HT-29 (cell line): ENCODE measurements around the gene CREB3L4. TPM values are rescaled to one million over a fixed set of nuclear protein-coding genes. Genes with fewer than 3 reads are reported as not detected.
A peak's percentile ranks its signal among the peaks of the same experiment; 100 is the strongest.
"Not testable (repeated sequence)": the region's sequence is repeated elsewhere in the genome, so short reads cannot be mapped to it uniquely, and the experiment has no call there.

Experiments used
- DNase-seq: peaks from one replicate; pipeline ENCODE4 v3.0.0-alpha.2; 2015; ENCODE audit warnings: low spot score
- total RNA-seq: library from RNA; depleted of rRNA; stranded (reverse); fragments of >200 nt; shearing (Covaris generic); gene quantifications from 2 replicates; pipeline ENCODE4 v1.2.3, GENCODE V29; 2014

The CREB3L4 gene
- total RNA-seq, 1 experiment from 2014 or later = 23.2 TPM

DNA sequence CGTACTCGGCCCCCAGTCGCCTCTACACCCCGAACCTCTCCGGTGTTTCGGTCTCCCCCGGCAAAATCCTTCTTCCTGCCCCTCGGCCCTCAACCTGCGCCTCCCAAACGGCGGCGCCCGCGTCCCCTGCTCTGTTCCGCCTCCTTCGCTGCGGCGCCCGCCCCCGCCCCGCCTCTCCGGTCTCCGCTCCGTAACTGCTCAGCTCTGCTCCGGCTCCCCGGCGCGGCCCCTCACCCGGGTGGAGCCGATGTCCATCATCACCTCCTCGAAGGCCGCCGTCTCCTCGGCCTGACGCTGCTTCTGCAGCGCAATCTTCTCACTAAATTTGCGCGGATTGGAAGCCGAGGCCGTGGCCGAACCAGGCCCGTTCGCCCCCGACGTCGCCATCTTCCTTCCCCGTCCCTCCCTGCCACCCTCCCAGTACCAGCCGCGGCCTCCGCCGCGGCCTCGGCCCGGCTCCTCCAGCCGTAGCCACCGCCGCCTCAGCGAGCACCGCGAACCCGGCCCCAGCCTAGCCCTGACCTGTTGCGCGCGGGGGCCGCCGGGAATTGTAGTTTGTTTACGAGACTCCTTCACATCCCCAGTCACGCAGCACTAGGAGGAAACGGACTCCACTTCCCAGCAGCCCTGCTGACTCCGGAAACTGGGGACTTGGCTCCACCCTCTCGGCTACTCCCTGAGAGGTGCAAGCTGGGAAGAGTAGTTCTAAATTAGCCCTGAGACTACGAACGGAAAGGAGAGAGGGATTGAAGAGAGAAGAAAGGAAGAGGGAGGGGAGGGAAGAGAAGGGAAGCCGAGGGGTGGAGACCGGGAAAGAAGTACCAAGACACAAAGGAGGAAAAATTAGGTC is 9.4 kb upstream of the CREB3L4 start, which contains the start of gene CRTC2:
CRTC2 (minus strand) TSS at position 502 of the 850 bp plus-strand sequence; CDS start at position 387, 115 bp downstream.
- peak; percentile 98 for DNase-seq

DNA sequence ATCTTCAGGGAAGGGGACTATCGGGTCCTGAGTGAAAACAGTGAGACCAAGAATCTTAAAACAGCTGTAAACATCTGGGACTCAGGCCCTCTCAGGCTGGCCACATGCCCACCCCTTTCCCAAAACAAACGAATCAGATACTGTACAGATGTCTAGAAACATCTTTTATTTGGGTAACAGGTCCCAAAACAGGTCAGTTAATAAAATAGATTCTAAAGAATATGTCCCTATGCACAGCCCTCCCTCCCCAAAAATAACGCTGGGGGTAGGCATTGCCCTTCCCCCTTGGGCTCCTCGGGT is 8.8 kb upstream of the CREB3L4 start:
- no peak for DNase-seq

DNA sequence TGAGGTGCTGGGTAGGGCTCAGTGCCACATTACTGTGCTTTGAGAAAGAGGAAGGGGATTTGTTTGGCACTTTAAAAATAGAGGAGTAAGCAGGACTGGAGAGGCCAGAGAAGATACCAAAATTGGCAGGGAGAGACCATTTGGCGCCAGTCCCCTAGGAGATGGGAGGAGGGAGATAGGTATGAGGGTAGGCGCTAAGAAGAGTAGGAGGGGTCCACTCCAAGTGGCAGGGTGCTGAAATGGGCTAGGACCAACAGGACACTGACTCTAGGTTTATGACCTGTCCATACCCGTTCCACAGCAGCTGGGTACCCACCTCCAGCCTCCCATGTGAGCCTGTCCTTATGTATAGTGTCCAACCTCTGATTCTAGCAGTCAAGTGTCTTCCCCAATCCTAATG is 8.2 kb upstream of the CREB3L4 start:
- no peak for DNase-seq

DNA sequence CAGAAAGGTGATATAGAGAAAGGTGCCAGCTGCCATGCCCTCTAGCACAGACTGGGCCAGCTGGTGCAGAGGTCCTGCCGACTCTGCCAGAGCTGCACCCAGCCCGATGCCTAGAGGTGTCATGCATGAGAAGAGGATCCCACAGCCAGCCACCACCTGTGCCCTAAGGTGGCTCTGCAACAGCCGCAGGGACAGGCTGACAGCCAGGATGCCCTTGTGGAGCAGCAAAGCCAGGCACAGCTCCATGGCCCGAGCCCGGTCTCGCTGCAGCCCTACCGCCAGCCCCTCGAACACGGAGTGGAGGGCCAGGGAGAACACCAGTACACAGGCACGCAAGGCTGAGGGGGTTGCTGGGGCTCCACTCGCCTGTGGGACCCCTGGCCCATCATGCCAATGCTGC is 7.5 kb upstream of the CREB3L4 start:
- no peak for DNase-seq

DNA sequence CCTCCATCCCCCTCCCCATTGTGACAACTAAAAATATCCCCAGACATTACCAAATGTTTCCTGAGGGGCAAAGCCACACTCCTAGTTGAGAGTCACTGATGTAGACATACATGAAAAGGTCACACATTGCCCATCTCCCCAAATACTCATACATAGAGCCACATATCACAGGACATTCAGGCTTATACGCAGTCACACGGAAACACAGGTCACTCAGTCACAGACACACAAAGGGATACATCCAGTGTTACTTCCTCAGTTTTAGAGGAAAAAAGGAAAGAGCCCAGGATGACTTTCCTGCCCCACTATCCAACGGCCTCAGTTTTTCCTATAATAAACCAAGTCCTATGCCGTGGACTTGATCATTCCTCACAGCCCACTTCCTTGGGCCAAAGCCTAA is 6.3 kb upstream of the CREB3L4 start:
- no peak for DNase-seq

DNA sequence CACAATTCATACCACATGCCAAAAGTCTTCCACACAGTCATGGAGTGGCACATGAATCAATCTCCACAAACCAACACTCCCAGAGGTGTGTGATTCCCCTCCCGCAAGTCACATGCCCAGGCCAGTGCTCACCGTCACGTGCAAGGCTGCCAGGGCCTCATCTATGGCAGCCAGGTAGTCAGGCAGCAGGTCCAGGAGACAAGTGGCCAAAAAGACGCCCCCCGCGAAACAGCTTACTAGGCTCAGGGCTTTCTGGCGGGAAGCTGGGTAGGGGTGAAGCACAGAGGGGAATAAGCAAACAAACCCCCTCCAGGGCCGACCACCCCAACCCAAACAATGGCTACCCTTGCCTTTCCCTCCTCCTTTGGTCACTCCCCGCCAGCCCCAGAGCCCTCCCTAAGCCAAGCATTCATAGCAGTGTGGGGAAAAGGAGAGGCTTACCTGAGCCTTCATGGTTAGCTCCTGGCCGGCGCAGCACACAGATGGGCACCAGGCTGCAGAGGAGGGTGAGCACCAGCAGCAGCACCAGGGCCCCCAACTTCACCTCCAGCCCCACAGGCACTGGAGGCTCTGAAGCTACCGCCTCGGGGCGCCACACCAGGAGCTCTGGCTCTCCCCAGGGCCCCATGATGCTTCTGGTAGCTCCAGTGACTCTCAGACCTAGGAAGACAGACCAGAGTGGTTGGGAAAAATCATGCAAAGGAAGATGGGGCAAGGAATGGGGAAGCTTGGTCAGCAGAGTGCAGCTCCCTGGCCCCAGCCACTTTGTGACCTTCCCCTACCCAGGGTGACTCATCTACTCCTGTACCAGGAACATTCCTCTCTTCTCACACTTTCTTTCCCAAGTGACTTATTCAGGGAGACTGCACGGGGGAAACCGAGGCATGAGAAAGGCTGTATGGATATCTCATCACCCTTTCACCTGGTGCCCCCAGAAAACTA is 5.3 kb upstream of the CREB3L4 start:
- DNase-seq = peak; percentile 60

DNA sequence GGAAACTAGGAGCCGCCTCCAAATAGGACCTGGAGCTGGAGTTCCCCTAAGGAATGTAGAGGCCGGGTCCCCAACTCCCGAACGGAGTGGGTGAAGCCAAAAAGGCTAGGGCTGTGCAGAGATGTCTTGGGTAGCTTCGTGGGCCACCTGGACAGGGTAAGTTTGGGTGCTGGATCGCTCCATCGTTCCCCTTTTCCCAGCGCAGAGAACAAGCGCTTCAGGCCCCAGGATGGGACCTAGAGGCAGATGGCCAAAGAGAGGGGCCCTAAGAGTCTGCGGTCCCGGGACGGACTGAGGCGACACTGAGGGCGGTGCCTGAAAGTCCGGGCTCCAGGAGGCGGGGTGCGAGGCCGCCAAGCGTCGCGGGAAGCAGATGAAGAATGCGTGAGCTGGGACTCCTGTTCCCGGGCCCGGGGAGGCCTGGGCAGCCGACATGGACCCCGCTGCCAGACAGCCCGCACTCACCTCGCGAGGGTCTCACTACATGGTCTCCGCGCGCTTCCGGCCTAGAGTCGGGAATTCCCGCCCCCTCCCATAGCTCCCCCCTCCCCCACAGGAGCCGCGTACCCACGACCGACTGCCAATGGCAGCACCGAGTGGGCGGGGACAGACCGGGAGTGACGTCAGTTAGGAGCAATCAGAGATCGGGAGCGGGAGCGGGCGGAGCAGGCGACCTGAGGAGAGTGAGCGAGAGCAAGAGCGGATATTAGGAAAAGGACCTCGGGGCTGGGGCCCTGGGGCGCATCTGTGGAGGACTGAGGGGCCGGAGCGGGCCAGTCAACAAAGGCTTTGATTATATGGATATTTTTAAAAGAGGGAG is 4.5 kb upstream of the CREB3L4 start, which contains the start of gene SLC39A1:
SLC39A1 (minus strand) TSS at position 508 of the 820 bp plus-strand sequence. CDS start 822 bp downstream, outside the sequence.
- DNase-seq = peak; percentile 98

DNA sequence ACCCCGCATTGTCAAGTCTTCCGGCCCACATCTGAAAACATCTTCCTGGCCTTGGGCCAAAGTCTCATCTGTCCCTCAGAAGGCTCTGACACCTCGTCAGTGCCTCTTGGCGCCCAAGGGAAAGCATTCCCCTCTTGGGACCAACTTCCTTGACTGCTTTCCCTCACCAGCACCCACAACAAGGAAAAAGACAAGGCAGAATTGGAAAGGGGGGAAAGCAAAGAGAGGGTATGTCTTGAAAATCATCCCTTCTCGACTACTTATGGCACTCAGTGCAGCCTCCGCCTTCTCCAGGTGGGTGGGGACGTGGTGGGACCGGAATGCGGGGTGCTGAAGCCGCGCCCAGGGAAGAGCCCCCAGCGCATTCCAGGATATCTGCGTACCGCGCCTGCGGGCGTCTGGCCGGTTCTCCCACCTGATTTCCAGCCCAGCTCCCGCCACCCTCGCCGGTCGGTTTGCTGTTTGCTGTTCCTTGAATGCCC is 3.8 kb upstream of the CREB3L4 start:
- DNase-seq = peak; percentile 88

DNA sequence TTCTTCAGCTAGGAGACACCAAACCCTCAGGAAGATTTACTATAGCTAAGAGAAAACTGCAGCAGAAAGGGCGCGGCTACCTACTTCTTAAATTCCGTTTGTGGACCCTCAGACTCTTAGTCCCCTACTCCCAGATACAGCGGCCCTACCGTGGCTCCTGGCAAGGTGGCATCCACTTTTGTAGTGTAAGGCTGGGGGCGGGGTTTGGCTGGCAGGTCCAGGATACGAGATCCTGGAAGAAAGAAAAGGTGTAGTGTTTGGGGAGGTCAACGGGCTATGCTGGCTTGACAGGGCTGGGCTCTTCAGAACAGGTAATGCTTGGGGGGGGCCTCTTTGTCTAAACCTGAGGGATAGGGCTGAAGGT is 280 bp downstream of the CREB3L4 start:
- no peak for DNase-seq

DNA sequence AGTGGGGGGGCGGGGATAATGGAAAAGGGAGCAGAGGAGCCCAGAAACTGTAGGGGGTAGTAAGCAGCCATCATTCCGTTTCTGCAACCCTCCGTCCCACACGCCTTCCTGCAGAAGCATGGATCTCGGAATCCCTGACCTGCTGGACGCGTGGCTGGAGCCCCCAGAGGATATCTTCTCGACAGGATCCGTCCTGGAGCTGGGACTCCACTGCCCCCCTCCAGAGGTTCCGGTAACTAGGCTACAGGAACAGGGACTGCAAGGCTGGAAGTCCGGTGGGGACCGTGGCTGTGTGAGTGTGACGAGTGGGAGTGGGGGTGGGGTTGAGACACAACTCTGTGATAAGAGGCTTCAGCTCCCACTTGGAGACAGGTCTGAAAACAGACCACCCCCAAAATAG is 706 bp downstream of the CREB3L4 start:
- no peak for DNase-seq

DNA sequence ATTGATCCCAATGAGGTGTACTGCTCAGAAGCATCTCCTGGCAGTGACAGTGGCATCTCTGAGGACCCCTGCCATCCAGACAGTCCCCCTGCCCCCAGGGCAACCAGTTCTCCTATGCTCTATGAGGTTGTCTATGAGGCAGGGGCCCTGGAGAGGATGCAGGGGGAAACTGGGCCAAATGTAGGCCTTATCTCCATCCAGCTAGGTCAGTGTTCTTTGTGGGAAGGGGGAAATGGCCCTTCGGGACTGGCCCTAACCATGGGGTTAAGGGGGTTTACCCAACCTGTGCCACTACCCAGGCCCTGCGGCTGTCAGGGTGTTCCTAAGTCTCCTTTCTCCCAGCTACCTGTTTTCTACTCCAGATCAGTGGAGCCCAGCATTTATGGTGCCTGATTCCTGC is 1.3 kb downstream of the CREB3L4 start:
- DNase-seq = no peak

DNA sequence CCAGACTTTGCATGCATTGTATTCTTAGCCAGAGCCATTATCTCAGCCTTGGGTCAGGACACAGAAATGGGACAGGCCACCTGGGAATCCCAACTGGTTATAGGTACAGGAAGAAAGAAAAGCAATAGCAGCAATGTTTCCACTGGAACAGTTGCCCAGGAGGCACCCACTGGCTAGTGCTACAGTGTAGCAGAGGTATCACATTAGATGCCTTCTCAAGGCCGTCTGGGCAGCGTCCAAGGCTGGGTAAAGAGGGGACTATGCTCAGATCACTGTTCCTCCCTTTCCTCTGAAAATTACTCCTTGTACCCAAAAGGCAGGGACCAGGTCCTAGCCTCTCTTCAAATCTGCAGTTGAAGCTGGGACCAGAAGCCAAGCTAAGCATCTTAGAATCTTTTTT is 2.6 kb downstream of the CREB3L4 start:
- DNase-seq = no peak

DNA sequence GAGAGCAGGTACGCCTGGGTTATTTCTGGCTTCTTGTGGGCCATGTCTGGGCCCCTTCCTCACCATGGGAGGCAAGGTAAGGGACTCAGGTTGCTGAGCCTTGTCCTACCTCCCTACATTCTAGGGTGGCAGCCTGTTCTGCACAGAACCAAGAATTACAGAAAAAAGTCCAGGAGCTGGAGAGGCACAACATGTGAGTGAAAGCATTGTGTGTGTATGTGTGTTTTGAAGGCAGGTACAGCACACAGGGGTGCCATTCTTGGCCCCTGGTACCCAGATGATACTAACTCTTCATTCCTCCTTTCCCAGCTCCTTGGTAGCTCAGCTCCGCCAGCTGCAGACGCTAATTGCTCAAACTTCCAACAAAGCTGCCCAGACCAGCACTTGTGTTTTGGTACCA is 5.4 kb downstream of the CREB3L4 start:
- DNase-seq = no peak

DNA sequence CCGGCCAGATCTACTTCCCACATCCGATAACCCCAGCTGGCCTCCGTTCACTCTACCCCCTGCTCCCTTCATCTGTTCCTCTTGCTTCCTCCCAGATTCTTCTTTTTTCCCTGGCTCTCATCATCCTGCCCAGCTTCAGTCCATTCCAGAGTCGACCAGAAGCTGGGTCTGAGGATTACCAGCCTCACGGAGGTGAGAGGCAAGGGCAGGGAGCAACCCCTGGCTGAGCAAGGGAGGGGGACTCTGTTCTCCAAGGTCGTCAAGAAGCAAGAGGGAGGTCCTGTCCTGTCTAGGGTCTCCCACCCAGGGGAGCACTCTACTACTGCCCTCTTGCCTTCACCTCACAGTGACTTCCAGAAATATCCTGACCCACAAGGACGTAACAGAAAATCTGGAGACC is 5.8 kb downstream of the CREB3L4 start:
- DNase-seq = no peak

DNA sequence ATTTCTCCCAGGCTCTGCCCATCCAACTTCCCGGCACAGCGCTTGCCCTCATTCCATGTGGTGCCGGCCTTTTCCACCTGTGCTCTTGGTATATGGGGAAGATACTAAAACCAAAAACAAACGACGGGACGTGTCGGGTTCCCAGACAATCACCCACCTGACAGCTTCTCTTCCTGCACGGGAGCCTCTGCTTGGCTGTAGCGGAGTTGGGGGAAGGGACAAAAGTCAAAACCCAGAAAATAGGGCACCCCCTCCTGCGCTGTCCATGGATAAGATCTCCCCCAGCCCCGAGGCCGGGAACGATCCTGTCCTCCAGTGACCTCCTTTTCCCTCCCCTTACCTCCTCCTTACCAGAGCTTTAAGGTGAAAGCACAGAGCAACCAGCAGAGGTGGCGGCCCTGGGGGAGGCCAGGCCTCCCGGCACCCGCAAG is 9.1 kb downstream of the CREB3L4 start:
- no peak for DNase-seq

DNA sequence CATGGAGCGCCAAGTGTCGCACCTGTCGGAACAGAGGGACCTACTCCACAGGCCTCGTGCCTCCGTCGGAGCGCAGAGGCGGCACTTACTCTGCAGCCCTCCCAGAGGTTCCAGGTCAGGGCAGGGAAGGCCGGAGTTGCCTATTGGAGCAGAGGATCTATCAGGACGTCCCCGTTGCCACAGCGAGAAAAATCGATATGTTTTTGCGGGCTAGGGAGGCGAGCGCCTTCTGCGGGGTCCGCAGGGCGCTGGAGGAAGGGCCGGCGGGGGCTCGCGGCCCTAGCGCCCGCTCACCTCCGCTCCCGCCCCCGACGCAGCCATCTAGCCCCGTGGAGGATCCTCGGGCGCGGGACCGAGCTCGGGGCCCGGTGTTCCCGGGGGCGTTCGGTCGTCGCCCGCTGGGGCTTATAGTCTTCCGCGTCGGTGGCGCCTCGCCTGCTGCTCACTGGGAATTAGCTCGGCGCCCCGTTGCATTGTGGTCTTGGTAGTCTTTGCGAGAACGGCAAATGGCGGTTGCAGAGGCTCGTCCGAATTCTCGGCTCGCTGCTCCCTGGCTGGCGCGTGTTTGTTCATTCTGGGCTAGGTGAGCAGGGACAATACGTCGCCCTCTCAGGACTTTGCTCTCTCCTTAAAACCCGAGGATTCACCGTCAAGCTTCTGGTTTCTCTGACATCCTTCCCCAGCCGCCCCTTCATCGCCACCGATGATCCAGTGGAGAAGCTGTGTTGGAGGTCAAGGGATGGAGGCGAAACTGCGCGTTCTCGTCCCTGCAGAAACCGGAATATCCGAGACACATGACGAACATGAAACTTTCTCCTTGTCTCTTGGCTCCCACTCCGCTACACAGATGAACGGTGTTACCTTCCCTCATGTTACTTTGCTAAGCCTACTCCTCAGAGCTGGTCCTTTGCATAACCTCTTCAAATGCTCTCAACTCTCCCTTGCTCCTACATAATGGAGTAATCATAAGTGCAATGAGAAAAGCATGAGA is 9.8 kb downstream of the CREB3L4 start, which contains the start of gene JTB:
JTB (minus strand) TSS at position 425 of the 991 bp plus-strand sequence; CDS start at position 3, 422 bp downstream.
- peak; percentile 91 for DNase-seq

DNA sequence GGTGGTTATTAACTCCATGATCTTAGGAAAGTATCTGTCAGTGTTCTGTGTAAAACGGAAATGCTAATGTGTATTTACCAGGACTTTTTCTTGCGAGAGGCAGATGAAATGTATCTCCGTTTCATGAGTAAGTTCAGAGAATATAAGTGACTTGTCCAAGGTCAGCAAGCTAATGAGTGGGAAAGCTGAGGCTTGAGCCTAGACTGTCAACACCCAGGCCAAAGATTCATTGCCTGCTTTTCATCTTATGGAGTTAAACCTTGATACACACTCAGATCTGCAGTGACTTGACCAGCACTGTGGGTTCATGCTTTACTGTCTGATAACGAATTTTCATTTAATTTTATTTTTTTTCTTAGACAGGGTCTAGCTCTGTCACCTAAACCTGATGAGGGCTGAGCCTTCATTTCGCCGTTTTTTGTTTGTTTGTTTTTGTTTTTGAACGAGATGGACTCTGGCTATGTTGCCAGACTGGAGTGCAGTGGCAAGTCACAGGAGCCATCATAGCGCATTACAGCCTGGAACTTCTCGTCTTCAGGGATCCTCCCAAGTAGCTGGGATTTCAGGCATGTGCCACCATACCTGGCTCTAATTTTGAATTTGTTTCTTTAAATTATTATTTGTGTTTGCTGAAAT is 10.7 kb downstream of the CREB3L4 start:
- no peak for DNase-seq

DNA sequence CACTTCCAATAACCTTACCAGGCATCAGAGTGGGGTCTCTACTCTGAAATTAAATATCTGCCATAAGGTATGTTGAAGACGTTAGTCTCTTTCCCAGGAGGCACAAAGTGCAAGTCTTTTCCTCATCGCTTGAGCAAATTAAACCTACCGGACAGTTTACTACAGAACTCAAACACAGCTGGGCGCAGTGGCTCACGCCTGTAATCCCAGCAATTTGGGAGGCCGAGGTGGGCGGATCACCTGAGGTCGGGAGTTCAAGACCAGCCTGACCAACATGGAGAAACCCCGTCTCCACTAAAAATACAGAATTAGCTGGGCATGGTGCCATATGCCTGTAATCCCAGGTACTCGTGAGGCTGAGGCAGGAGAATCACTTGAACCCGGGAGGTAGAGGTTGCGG is 11.4 kb downstream of the CREB3L4 start:
- DNase-seq = not testable (repeated sequence)

DNA sequence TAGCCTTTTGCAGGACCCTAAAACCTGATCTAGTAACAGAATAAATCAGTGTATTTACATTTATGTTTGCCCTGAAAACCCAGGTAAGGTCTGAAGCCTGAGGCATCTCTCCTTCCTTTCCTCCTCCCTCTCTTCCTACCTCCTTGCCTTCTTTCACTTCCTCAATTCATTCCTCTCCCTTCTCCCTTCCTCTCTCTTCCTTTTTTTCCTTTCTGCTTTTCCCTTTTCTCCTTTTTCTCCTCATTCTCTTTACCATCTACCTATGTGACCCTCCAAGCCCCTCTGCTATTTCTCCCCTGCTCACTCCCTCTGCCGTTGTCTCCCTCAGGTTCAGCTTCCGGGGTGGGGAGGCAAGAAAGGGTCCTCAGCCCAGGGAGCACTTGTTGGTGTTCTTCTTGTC is 14.0 kb downstream of the CREB3L4 start:
- not testable (repeated sequence) for DNase-seq
